RWPE2 (cell line): ENCODE results near the gene C1orf21.

Source experiments
- ATAC-seq: fragments of 200-7000 bp; cut with Tn5 transposase; 3 replicates; pipeline ENCODE4 v1.9.1; 2021; ENCODE audit warnings: low read depth
- DNase-seq: peaks from one replicate; pipeline ENCODE4 v3.0.0-alpha.2; 2020; ENCODE audit warnings: low spot score
- H3K27ac ChIP-seq: fragments of 450-650 bp; 2 replicates; pipeline ENCODE4 v1.5.1; 2017; ENCODE audit warnings: mild to moderate bottlenecking; ENCODE audit not compliant: poor library complexity, severe bottlenecking
- H3K27me3 ChIP-seq: fragments of 250-450 bp; sonication (Bioruptor Pico); 2 replicates; pipeline ENCODE4 v1.5.1; 2021; ENCODE audit warnings: mild to moderate bottlenecking, moderate library complexity; ENCODE audit not compliant: insufficient read depth, poor library complexity, severe bottlenecking
- H3K36me3 ChIP-seq: fragments of 250-450 bp; sonication (Bioruptor Pico); 2 replicates; pipeline ENCODE4 v1.5.1; 2020; ENCODE audit warnings: low read depth, mild to moderate bottlenecking, moderate library complexity
- H3K4me1 ChIP-seq: fragments of 250-450 bp; sonication (Bioruptor Pico); 2 replicates; pipeline ENCODE4 v1.5.1; 2021; ENCODE audit warnings: mild to moderate bottlenecking, moderate library complexity; ENCODE audit not compliant: insufficient read depth, poor library complexity, severe bottlenecking
- H3K4me3 ChIP-seq: fragments of 250-450 bp; sonication (Bioruptor Pico); 2 replicates; pipeline ENCODE4 v1.5.1; 2021; ENCODE audit warnings: mild to moderate bottlenecking, moderate library complexity; ENCODE audit not compliant: severe bottlenecking
- H3K9me3 ChIP-seq: fragments of 250-450 bp; sonication (Bioruptor Pico); 2 replicates; pipeline ENCODE4 v1.5.1; 2021; ENCODE audit warnings: mild to moderate bottlenecking, moderate library complexity; ENCODE audit not compliant: severe bottlenecking
- TF ChIP-seq, protein P1 (sequence below): fragments of 450-650 bp; IDR thresholded peaks from one replicate; pipeline ENCODE4 v1.5.1; 2017; ENCODE audit warnings: mild to moderate bottlenecking, moderate library complexity; ENCODE audit not compliant: poor library complexity, severe bottlenecking

Gene C1orf21

DNA sequence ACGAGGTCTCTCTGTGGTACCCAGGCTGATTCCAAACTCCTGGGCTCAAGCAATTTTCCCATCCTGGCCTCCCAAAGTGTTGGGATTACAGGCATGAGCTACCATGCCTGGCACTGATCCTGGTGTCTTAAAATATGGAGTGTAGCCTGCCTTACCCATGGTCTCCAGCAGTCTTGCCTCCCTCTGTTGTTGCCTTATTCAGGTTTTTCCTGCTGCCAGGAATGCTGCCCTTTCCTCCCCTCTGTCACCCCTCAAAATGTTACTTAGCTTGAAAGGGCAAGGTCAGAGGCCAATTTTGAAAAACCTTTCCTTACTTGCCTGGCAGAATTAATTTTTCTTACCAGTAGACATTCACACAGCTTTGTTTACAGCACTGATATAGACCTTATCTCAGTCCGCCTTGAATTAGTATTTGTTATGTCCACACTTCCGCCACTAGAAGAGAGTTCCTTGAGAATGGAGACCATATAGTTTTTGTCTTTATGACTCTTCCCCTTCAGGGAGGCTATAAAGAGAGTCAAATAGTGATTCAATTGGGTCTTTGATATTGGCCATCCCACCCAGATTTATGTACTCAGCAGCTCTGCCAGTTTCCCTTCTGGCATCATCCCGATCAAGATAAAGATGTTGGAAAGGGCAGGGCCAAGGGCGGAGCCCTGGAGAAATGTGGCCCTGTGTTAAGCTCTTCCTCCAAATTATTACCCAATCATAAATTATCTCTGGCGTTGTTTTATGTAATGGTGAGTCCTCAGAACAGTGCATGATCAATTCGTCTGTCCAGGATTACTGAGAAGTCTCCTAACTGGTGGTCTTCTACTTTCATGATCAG, 38.8 kb downstream of the C1orf21 start:
- DNase-seq (no peak), ATAC-seq (peak; percentile 74)
- no peaks in the 10 kb centered on the region for H3K9me3 ChIP-seq
- TF ChIP-seq, protein P1, sequence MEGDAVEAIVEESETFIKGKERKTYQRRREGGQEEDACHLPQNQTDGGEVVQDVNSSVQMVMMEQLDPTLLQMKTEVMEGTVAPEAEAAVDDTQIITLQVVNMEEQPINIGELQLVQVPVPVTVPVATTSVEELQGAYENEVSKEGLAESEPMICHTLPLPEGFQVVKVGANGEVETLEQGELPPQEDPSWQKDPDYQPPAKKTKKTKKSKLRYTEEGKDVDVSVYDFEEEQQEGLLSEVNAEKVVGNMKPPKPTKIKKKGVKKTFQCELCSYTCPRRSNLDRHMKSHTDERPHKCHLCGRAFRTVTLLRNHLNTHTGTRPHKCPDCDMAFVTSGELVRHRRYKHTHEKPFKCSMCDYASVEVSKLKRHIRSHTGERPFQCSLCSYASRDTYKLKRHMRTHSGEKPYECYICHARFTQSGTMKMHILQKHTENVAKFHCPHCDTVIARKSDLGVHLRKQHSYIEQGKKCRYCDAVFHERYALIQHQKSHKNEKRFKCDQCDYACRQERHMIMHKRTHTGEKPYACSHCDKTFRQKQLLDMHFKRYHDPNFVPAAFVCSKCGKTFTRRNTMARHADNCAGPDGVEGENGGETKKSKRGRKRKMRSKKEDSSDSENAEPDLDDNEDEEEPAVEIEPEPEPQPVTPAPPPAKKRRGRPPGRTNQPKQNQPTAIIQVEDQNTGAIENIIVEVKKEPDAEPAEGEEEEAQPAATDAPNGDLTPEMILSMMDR: no peak
- H3K4me1 ChIP-seq: peaks cover 31% of the 10 kb centered on the region
- no peaks in the 10 kb centered on the region for H3K36me3 ChIP-seq
- peak overlapping the region; percentile 85 for H3K27ac ChIP-seq
- no peak overlapping the region for H3K4me3 ChIP-seq
- no peaks in the 10 kb centered on the region for H3K27me3 ChIP-seq

DNA sequence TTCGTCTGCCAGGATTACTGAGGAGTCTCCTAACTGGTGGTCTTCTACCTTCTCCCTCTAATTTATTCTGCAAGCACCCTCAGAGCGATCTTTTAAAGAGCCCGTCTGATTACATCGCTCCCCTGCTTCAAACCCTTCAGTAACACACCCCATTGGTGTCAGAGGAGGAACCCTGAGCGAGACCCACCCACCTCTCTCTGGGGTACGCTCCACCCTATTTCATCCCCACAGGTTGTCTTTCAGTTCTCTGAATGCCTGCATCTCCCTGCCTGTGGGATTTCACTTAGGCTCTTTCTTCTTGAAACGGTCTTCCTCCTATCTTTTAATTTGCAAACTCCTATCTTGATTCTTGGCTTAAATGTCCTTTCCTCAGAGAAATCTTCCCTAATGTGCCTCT, 39.4 kb downstream of the C1orf21 start:
- Histone ChIP-seq H3K4me1 (peaks cover 31% of the 10 kb centered on the region), H3K27ac (no peak overlapping the region), H3K36me3 (no peaks in the 10 kb centered on the region), H3K9me3 (no peaks in the 10 kb centered on the region), H3K27me3 (no peaks in the 10 kb centered on the region), H3K4me3 (no peak overlapping the region)
- DNase-seq: no peak
- ATAC-seq: no peak
- TF ChIP-seq, protein P1: no peak

DNA sequence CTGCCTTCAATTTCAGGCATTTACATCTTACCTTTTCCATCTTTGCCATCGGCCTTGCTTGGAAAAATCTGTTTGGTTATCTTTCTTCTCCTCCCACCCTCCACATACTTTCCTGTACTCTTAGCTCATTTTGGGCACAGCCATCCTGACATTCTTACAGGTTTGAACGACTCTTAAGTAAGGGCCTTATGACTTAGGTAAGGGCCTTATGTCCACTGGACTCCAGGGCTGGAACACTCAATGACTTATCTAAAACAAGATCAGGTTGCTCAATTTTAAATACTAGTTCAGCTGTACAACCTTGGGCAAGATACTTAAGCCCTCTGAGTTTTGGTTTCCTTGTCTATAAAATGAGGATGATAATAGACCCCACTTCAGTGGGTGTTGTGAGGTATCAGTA, 40.9 kb downstream of the C1orf21 start:
- ATAC-seq (no peak), DNase-seq (no peak)
- Histone ChIP-seq H3K27me3 (no peaks in the 10 kb centered on the region), H3K4me1 (peaks cover 31% of the 10 kb centered on the region), H3K36me3 (no peaks in the 10 kb centered on the region), H3K27ac (no peak overlapping the region), H3K4me3 (no peak overlapping the region), H3K9me3 (no peaks in the 10 kb centered on the region)
- TF ChIP-seq, protein P1: no peak

DNA sequence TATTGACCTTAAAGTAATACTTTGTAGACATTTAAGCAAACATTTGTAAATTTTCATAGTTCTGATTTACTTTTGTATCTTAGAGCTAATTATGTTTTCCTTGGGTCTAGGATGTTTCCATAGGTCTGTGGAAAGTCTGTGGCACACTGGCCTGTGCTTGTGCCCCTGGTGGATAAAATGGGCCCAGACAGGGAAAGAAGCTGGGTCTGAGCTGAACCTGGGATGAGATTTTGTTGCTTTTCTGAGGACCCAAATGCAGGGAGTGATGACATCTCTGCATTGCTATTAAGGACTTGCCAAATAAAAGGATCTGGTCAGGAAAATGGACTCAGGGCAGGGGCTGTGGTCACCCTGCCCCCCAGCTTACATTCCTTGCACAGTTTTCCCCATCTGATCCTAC, 41.8 kb downstream of the C1orf21 start:
- DNase-seq (no peak), ATAC-seq (no peak)
- H3K4me1 ChIP-seq: peaks cover 26% of the 10 kb centered on the region
- no peaks in the 10 kb centered on the region for H3K36me3 ChIP-seq
- H3K4me3 ChIP-seq: no peak overlapping the region
- TF ChIP-seq, protein P1: no peak
- H3K27ac ChIP-seq: no peak overlapping the region
- H3K27me3 ChIP-seq: no peaks in the 10 kb centered on the region
- no peaks in the 10 kb centered on the region for H3K9me3 ChIP-seq

DNA sequence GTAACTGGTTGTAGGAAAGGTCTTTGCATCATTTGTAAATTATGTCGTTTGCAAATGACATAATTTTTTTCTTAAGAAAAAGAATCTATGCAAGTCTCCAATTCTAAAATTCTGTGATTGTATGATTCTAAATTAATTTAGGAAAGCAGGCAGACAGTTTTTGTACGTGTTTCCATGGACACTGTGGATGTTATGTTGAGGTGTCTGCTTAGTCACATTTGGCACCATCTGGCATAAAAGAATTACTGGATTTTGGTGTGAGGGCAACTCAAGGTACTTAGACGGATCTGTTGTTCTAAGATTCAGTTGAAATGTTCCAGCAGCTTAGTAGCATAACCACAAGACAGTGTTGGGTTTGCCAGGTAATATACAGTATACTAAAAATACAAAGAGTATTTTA, 42.5 kb downstream of the C1orf21 start:
- H3K9me3 ChIP-seq: no peaks in the 10 kb centered on the region
- no peak overlapping the region for H3K4me3 ChIP-seq
- ATAC-seq (no peak), DNase-seq (no peak)
- no peak overlapping the region for H3K27ac ChIP-seq
- TF ChIP-seq, protein P1: no peak
- H3K27me3 ChIP-seq: no peaks in the 10 kb centered on the region
- no peaks in the 10 kb centered on the region for H3K36me3 ChIP-seq
- H3K4me1 ChIP-seq: peaks cover 19% of the 10 kb centered on the region
